Eye (tissue), 1 donor: Measurements from ENCODE around the gene NPC1L1.
"Not testable (repeated sequence)": the region's sequence is repeated elsewhere in the genome, so short reads cannot be mapped to it uniquely, and the experiment has no call there.

ENCODE experiments used
- DNase-seq: peaks from one replicate; pipeline ENCODE4 v3.0.0-alpha.2; 2015

The NPC1L1 gene

DNA sequence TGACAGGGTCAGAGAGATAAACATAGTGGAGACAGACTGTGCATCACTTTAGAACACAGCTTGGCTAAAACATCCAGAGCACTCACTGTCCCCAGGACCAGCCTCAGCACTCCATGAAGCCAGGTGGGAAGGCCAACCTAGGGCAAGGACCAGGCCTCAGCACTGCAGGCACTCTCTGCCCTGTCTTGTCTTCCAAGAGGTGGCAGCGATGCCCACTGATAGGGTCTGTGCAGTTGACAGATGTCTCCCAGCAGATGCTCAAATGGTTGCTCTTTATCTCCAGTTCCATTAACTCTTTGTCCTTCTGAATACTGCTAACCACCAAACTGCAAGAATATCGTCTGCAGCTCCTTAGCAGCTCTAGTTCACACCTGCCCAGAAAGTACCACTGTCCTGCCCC is 23.5 kb upstream of the NPC1L1 start:
- no peak for DNase-seq

DNA sequence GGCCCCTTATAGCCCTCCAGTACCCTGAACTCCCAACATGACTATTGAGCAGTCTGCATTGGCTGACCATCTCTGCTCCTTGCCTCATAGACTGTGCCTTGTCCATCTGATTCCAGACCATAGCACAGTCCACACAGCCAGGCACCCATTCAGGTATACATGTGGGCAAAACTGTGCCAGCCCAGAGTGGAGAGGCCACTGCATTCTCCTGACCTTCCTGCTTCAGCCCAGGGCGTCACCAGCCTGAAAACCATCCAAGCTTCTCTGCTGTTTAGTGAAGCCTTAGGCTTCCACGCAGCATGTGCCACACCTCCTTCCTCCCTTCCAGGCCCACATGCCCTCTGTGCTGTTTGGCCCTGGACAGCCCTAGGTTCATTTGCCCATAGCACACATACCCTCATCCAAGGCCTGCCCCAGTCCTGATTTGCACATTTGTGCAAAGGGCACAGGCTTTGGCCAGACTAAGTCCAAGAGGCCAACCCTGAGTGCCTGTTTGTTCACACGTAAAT is 22.1 kb upstream of the NPC1L1 start:
- DNase-seq = no peak

DNA sequence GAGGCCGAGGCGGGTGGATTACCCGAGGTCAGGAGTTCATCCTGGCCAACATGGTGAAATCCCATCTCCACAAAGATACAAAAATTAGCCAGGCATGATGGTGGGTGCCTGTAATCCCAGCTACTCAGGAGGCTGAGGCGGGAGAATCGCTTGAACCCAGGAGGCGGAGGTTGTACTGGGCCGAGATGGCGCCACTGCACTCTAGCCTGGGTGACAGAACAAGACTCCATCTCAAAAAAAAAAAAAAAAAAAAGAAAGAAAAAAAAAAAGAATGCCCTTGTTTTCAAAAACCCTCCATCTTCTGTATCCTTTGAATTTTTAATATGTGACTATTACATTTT is 21.5 kb upstream of the NPC1L1 start:
- not testable (repeated sequence) for DNase-seq

DNA sequence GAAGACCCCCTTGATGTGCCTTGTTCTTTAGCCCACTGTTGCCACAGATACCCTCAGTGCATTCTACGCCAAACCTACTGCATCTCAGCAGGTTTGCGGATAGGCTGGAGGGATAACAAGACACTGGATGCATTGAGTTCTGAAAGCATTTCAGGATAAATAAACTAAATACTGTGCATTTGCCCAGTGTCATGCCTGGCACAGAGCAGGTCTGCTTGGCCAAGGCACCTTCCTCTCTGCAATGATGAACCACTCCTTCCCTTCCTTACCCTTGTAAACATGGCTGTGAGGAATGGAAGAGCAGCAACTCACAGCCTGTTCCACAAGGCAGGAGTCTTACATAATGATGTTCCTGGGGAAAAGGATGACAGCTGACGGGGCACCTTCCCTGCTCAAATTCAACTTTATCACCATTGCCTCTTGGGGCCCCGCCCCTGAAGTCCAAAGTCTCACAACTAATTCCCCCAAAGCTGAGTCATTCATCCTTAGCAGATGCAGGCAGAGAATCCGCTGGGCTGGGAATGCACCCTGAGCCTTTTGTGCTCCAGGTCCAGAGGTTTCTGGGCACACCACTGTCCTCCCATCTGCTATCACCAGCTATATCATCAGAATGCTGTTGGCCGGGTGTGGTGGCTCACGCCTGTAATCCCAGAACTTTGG is 21.0 kb upstream of the NPC1L1 start:
- no peak for DNase-seq

DNA sequence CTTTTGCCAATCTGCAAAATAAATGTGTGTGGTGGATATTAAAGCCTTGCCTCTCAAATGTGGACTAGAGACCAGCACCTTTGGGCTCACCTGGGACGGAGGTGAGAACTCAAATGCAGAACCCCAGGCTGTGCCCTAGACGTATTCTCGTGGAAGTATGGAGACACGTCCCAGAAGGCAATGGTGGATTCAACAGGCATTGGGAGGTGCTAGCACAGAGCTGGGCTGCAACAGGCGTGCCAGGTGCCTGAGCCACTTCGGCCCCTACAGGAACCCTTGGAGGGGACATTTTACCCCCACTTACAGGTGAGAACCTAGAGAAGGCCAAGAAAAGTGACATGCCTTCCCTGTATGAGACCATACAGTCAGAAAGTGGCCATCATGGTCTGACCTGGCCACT is 20.4 kb upstream of the NPC1L1 start:
- no peak for DNase-seq

DNA sequence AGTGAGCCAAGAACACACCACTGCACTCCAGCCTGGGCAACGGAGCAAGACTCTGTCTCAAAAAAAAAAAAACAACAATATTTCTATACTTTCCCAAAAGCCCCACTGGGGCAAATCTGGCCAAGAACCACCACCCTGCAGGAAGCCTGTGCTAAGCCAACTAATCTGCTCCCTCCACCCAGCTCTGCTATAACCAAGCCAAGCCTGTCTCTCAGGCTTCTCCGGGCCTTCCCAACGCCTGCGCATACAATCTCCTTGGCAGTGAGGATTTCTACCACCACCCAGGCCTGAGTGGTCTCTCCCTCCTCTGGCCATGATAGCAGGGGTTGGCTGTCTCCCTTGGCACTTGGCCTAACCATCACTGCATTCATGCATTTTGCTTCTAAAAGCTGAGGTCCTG is 18.4 kb upstream of the NPC1L1 start:
- no peak for DNase-seq

DNA sequence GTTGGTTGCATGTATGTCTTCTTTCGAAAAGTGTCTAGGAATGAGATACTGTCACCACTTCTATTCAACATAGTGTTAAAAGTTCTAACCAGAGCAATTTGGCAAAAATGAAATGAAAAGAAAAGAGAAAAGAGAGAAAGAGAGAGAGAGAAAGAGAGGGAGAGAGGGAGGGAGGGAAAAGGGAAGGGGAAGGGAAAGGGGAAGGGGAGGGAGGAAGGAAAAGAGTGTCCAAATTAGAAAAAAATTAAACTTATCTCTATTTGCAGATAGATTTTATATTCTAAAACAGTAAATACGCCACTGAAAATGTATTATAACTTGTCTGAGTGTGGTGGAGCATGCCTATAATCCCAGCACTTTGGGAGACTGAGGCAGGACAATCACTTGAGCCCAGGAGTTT is 16.4 kb upstream of the NPC1L1 start:
- DNase-seq = no peak

DNA sequence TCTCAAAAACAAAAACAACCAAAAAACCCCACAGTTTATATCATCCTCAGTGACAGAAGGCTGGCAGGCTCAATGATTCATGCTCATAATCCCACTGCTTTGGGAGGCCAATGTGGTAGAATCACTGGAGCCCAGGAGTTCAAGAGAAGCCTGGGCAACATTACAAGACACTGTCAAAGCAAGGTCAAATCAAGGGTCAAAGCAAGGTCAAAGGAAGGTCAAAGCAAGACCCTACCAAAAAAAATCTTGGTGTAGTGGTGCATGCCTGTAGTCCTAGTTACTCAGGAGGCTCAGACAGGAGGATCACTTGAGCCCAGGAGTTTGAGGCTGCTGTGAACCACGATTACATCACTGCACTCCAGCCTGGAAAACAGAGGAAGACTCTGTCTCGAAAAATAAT is 14.2 kb upstream of the NPC1L1 start:
- no peak for DNase-seq

DNA sequence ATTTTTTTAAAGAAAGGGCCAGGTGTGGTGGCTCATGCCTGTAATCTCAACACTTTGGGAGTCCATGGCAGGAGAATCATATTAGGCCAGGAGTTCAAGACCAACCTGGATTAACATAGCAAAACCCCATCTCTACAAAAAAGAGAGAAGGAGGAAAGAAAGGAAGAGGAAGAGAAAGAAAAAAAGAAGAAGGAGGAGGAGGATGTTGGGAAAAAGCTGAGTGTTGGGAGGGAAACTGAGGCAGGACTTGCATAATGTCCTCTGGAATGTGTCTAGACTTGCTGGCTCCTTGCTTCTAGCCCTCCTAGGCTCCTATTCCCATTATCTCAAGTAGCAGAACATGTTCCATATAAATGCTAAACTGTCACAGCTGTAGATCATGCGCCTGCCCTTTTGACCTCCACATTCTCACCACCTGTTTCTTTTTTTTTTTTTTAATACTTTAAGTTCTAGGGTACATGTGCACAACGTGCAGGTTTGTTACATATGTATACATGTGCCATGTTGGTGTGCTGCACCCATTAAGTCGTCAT is 11.4 kb upstream of the NPC1L1 start:
- DNase-seq = not testable (repeated sequence)

DNA sequence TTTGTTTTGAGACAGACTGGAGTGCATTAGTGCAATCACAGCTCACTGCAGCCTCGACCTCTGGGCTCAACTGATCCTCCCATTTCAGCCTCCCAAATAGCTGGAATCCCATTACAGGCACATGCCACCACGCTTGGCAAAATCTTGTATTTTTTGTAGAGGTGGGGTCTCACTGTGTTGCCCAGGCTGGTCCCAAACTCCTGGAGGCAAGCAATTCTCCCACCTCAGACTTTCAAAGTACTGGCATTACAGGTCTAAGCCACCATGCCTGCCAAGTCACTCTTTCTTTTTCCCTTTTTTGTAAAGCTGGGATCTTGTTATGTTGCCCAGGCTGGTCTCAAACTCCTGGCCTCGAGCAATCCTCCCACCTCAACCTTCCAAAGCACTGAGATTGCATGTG is 8.3 kb upstream of the NPC1L1 start:
- DNase-seq = no peak

DNA sequence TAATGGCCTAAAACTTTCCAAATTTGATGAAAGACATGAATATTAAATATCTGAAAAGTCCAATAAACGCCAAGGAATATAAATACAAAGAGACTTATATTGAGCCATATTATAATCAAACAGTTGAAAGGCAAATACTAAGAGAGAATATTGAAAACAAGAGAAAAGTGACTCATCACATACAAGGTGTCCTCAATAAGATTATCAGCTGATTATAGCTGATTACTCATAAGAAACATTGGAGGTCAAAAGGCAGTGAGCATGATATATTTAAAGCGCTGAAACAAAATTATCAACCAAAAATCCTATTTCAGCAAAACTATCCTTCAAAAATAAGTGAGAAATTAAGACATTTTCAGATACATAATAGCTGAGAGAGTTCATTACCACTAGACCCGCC is 7.8 kb upstream of the NPC1L1 start:
- no peak for DNase-seq

DNA sequence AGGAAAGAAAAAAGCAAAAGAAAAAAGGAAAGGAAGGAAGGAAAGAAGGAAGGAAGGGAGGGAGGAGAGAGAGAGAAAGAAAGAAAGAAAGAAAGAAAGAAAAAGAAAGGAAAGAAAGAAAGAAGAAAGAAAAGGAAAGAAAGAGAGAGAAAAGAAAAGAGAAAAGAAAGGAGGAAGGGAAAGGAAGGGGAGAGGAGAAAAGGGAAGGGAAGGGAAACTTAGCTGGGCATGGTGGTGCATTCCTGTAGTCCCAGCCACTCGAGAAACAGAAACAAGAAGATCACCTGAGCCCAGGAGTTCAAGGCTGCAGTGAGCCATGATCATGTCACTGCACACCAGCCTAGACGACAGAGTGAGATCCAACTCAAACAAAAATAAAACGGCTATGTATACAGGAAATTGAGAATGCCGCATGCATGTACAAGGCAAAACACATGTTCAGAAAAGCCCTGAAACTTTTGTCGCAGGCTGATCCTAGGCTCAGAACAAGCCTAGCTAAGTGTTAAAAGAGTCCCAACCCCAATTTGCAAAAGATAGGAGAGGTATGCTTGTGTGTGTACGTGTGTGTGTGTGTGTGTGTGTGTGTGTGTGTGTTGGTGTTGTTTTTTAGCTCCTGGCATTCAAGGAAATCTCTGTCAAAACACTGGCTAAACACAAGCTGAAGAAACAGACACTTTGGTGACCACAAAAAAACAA is 6.6 kb upstream of the NPC1L1 start:
- DNase-seq = no peak

DNA sequence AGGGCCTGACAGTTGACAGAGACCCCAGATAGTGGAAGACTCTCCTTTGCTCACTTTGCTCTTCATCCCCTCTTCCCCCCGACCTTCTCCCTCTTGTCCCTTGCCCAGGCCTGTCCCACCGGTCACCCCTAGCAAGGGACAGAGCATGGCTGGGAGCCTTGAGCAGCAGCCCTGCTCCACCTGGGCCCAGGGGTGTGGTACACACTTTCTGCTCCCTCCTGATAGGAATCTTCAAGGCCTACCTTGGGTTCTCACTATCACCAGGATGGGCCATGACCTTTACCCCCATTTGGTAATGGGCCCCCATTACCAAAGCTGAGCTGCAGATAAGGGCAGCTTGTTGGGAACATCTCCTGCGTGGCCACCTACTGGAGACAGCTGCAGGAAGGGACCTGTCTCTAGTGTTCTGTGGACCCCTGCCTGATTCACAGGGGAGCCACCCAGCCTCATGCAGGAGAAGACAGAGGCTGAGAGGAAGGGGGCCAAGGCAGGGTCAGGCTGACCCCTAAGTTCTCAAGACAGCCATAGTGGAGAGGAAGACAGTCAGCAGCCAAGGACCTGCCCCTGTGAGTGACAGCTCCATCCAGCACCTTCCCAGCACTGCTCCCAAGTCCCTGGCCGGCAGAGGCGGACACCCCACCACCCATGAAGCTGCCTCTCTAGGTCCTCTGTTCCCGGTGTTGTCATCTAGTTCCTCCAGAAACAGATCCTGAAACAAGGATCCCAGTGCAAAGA is 913 bp upstream of the NPC1L1 start:
- DNase-seq = no peak

DNA sequence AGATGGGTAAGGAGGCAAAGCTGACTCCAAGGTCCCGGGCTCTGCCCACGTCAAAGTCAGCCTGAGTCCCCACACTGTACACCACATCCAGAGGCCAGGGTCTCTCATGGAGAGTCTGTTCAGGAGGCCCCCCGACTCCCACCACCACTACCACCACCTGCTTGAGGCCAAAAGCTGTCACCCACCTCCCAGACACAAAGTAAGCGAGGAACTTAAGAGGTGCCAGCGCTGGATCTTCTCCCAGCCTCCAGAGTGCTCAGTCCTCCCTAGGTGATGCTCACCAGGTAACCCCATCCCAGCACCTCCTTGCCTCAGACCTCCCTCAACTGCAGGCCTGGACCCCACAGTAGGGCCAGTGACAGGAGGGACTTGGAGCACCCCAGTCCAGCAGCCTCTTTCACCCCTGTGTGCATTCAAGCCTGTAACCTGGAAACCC is 520 bp downstream of the NPC1L1 start:
- no peak for DNase-seq

DNA sequence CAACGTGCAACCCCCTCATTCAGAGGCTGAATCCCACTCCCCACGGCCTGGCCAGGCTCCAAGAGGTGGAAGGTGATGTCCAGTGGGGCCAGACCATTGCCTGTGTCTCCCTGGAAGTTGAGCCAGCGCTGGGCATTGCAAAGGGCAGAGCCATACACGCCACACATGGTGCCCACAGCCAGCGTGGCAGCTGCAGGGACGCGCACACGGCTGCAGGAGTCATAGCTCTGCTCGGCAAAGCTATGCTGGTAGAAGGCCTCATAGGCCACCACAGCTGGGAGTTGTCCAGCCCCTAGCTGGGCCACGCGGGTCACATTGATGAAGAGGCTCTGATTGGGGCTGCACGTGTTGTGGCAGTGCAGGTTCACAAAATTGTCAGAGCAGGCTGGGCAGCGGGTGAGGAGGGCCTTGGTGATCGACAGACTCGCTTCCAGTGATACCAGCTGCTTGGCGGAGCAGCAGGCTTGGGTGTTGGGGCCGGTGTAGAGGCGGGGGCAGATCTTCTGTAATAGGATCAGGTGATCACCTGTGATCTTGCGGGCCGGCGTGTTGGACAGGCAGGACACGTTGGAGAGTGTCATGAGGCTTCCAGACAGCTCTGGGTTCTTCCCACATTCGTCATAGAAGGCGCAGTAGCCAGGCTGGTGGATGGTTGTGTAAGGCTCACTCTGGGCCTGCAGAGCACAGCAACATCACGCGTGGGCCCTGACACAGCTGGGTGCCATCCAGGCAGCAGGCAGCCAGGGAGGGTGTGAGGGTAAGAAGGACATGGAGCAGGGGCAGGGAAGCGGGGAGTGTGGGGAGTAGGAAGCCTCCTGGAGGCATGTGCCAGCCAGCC is 1.2 kb downstream of the NPC1L1 start:
- no peak for DNase-seq

DNA sequence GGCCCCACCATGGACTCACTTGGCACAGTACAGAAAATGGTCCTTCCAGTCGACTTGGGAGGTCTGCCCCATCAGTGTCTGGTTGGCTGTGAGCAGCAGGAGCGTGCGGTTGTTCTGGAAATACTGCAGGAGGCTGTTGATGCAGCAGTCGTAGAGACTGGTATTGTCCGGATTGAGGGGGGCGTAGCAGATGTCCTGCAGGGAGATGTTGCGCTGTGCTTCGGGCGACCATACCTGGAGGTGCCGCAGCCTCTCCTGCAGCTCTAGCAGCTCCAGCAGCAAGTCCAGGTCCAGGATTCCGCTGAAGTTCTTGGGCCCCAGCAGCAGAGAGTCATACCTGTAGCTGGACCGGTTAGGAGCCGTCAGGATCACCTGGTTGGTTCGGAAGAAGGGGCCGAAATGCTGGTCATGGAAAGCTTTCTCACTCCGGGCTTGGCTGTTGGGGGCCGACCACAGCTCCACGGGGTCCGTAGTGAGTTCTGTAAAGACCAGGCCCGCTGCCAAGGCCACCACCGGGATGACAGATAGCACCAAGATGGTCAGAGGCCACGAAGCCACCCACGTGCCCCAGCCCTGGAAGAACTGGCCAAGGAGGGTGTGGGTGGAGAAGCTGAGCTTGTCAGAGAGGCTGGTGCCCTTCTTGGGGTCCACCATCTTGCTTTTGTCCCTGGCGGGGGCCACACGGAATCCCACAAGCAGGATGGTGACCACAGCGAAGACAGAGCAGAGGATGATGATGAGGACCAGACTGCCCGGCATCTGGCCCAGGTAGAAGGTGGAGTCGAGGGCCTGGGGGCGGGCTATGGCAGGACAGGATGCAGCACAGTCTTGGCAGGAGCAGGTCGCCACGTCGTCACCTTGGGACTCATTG is 2.1 kb downstream of the NPC1L1 start:
- DNase-seq = no peak

DNA sequence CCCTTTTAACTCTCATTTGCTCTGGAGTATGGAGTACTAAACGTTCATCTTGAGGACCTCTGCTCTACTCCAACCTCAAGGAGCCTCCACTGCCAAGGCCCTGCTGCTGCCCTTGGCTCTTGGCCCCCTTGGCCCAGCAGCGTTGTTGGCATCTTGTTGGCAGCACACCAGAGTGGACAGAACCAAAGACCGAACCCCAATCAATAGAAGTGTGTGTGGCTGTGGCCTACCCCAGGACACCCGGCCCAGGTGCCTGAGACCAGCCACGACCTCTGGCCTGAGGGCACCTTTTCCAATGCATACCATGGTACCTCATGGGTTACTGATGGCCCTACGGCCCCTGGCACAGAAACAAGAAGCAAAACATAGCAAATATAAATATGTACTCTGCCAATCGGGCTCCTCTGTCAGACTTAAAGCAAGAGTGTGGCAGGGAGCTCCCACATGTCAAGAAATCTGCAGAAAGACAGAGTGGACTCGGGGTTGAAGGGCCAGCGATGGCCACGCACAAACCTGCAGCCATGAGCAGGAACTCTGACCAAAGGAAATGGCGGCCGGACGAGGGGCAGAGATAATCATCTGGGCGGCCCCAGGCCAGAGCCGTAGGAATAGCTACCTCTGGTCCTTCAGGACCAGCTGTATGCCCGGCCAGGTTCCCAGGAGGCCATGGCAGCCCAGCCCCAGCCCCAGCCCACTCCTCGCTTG is 2.9 kb downstream of the NPC1L1 start:
- DNase-seq = no peak

DNA sequence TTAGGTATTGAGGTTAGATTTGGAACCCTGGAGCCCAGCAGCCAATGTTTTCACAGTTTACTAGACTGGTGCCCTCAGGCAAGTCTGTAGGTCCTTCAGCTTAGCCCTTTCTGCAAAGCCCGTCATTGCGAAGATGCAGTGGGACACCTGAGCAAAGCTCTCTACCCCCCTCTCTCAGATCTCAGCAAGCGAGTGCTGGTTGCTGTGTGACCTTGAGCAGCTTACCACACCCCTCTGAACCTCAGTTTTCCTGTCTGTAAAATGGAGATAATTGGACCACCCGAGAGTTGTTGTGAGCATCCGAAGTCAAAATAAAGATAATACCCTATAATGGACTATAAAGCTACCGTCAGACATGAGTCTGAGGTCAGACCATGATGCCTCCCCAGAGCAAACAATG is 3.7 kb downstream of the NPC1L1 start:
- no peak for DNase-seq

DNA sequence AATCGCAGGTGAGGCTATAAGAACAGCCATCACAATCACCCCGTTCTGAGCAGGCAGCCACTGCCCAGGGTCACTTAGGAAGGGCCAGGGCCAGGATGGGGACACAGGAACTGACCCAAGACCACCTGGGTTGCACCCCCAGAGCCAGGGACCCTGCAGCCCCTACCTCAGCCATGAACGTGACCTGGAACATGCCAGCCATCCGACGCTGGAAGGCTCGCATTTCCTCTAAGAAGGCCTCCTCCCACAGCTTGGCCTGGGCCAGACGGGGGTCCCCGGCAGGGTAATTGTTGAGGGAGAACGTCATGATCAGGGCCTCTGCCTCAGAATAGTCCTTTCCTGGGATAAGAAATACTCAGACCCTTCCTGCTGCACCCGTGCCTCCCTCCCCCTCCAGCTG is 5.0 kb downstream of the NPC1L1 start:
- no peak for DNase-seq

DNA sequence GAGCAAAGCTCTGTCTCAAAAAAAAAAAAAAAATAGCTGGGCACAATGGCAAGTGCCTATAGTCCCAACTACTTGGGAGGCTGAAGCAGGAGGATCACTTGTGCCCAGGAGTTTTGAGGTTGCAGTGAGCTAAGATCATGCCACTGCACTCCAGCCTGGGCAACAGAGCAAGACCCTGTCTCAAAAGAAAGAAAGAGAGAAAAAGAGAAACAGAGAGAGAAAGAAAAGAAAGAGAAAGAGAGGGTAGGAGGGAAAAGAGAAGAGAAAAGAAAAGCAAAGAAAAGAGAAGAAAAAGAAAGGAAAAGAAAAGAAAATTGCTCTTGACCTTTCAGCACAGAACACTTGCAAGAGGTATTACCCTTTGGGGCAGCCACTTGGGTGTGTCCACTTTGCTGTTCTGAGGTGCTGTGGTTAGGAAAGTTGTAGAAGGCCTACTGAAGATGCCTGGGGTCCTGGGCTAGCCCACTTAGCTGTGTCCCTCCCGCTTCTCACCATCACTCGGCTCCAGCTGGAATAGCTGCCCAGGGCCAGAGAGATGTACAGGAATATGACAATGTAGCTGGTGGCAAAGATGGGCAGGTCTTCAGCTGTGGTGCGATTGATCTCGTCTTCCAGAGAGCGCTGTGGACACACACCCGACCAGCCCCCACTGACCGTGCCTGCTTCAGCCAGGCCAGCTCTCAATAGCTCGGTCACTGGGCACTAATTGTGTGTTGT is 5.6 kb downstream of the NPC1L1 start:
- DNase-seq = no peak

DNA sequence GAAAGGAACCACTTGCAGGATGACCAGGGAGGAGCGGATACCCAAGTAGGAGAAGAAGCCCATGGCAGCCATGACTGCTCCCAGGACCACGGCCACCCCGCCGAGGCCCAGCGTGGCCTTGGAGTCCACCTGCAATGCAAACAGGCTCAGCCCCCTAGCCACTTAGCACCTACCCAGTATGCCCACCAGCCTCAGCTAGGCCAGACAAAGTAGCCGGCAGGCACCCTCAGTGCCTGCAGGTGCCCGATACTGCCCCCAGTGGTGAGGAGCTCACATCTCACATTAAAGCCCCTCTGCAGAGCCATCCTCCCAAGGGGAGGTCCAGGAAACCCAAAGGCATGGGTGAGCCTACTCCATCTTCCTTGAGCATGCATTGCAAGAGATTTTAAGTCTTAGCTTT is 6.6 kb downstream of the NPC1L1 start:
- DNase-seq = peak; percentile 60
